ENCODE results near the gene MEX3D.

MEX3D gene

GRCh38 chr19:1610579-1610978, 42.5 kb upstream of the MEX3D start:
- TF ChIP-seq PAX5 (IDR thresholded peaks at IDR 0.05; ENCODE audit: insufficient read depth, low read length, severe bottlenecking) (no peak), POU2F2 (IDR thresholded peaks at IDR 0.05; ENCODE audit: low read depth, low read length) (no peak), POLR2A (IDR thresholded peaks at IDR 0.05; ENCODE audit: low read depth, low read length) (no peak), SPI1 (IDR thresholded peaks at IDR 0.05; ENCODE audit: low read depth, low read length) (no peak), TAF1 (IDR thresholded peaks at IDR 0.05; ENCODE audit: low read depth, low read length) (no peak), POLR2AphosphoS5 (IDR thresholded peaks at IDR 0.05; ENCODE audit: low read depth, low read length) (no peak)
- no peak for DNase-seq (ENCODE audit: insufficient read length, low spot score)
- no peak for FAIRE-seq

- TF ChIP-seq POU2F2 (IDR thresholded peaks at IDR 0.05; ENCODE audit: low read depth, low read length): no peak
- TF ChIP-seq PAX5 (IDR thresholded peaks at IDR 0.05; ENCODE audit: insufficient read depth, low read length, severe bottlenecking): no peak
- no peak for TF ChIP-seq TAF1 (IDR thresholded peaks at IDR 0.05; ENCODE audit: low read depth, low read length)
- no peak for TF ChIP-seq SPI1 (IDR thresholded peaks at IDR 0.05; ENCODE audit: low read depth, low read length)
- no peak for TF ChIP-seq POLR2AphosphoS5 (IDR thresholded peaks at IDR 0.05; ENCODE audit: low read depth, low read length)
- TF ChIP-seq POLR2A (IDR thresholded peaks at IDR 0.05; ENCODE audit: low read depth, low read length): no peak
- DNase-seq (ENCODE audit: insufficient read length, low spot score) (no peak), FAIRE-seq (no peak)
Measured at GRCh38 chr19:1609680-1610474, 41.8 kb upstream of the MEX3D start.

GRCh38 chr19:1609103-1609396, 40.9 kb upstream of the MEX3D start:
- FAIRE-seq (no peak), DNase-seq (ENCODE audit: insufficient read length, low spot score) (no peak)
- TF ChIP-seq PAX5 (IDR thresholded peaks at IDR 0.05; ENCODE audit: insufficient read depth, low read length, severe bottlenecking) (no peak), SPI1 (IDR thresholded peaks at IDR 0.05; ENCODE audit: low read depth, low read length) (no peak), POLR2AphosphoS5 (IDR thresholded peaks at IDR 0.05; ENCODE audit: low read depth, low read length) (no peak), TAF1 (IDR thresholded peaks at IDR 0.05; ENCODE audit: low read depth, low read length) (no peak), POU2F2 (IDR thresholded peaks at IDR 0.05; ENCODE audit: low read depth, low read length) (no peak), POLR2A (IDR thresholded peaks at IDR 0.05; ENCODE audit: low read depth, low read length) (no peak)

GRCh38 chr19:1608359-1609102, 40.4 kb upstream of the MEX3D start:
- TF ChIP-seq TAF1 (IDR thresholded peaks at IDR 0.05; ENCODE audit: low read depth, low read length): no peak
- no peak for TF ChIP-seq POLR2A (IDR thresholded peaks at IDR 0.05; ENCODE audit: low read depth, low read length)
- no peak; the same call in 1 of the 2 replicates for TF ChIP-seq POLR2AphosphoS5 (IDR thresholded peaks at IDR 0.05; ENCODE audit: low read depth, low read length)
- TF ChIP-seq PAX5 (IDR thresholded peaks at IDR 0.05; ENCODE audit: insufficient read depth, low read length, severe bottlenecking): no peak
- no peak for TF ChIP-seq POU2F2 (IDR thresholded peaks at IDR 0.05; ENCODE audit: low read depth, low read length)
- TF ChIP-seq SPI1 (IDR thresholded peaks at IDR 0.05; ENCODE audit: low read depth, low read length): no peak
- DNase-seq (ENCODE audit: insufficient read length, low spot score) (no peak), FAIRE-seq (peak; percentile 47)

GRCh38 chr19:1606138-1606651, 38.1 kb upstream of the MEX3D start:
- no peak for DNase-seq (ENCODE audit: insufficient read length, low spot score)
- no peak for FAIRE-seq
- no peak for TF ChIP-seq TAF1 (IDR thresholded peaks at IDR 0.05; ENCODE audit: low read depth, low read length)
- TF ChIP-seq POU2F2 (IDR thresholded peaks at IDR 0.05; ENCODE audit: low read depth, low read length): no peak
- TF ChIP-seq POLR2A (IDR thresholded peaks at IDR 0.05; ENCODE audit: low read depth, low read length): no peak
- no peak for TF ChIP-seq POLR2AphosphoS5 (IDR thresholded peaks at IDR 0.05; ENCODE audit: low read depth, low read length)
- no peak for TF ChIP-seq PAX5 (IDR thresholded peaks at IDR 0.05; ENCODE audit: insufficient read depth, low read length, severe bottlenecking)
- no peak for TF ChIP-seq SPI1 (IDR thresholded peaks at IDR 0.05; ENCODE audit: low read depth, low read length)

- TF ChIP-seq TAF1 (IDR thresholded peaks at IDR 0.05; ENCODE audit: low read depth, low read length) (0 out of 2 replicates have a peak, but pooled peaks have one; percentile 37), POLR2A (IDR thresholded peaks at IDR 0.05; ENCODE audit: low read depth, low read length) (peak; percentile 69; the same call in 1 of the 2 replicates), POU2F2 (IDR thresholded peaks at IDR 0.05; ENCODE audit: low read depth, low read length) (no peak), POLR2AphosphoS5 (IDR thresholded peaks at IDR 0.05; ENCODE audit: low read depth, low read length) (peak; percentile 52; the same call in 1 of the 2 replicates)
- FAIRE-seq (peak; percentile 97), DNase-seq (ENCODE audit: insufficient read length, low spot score) (peak; percentile 96)
Measured at GRCh38 chr19:1605236-1606137, 37.4 kb upstream of the MEX3D start, which contains the start of gene UQCR11. UQCR11 (minus strand) TSS chr19:1605462; CDS start chr19:1605409, 53 bp downstream.

GRCh38 chr19:1602091-1602707, 34.1 kb upstream of the MEX3D start:
- TF ChIP-seq TAF1 (IDR thresholded peaks at IDR 0.05; ENCODE audit: low read depth, low read length): no peak
- TF ChIP-seq POU2F2 (IDR thresholded peaks at IDR 0.05; ENCODE audit: low read depth, low read length): no peak
- TF ChIP-seq POLR2A (IDR thresholded peaks at IDR 0.05; ENCODE audit: low read depth, low read length): no peak
- no peak for TF ChIP-seq POLR2AphosphoS5 (IDR thresholded peaks at IDR 0.05; ENCODE audit: low read depth, low read length)
- TF ChIP-seq SPI1 (IDR thresholded peaks at IDR 0.05; ENCODE audit: low read depth, low read length): no peak
- no peak for TF ChIP-seq PAX5 (IDR thresholded peaks at IDR 0.05; ENCODE audit: insufficient read depth, low read length, severe bottlenecking)
- FAIRE-seq (no peak), DNase-seq (ENCODE audit: insufficient read length, low spot score) (no peak)

- no peak for FAIRE-seq
- no peak for TF ChIP-seq SPI1 (IDR thresholded peaks at IDR 0.05; ENCODE audit: low read depth, low read length)
- no peak for TF ChIP-seq TAF1 (IDR thresholded peaks at IDR 0.05; ENCODE audit: low read depth, low read length)
- no peak for TF ChIP-seq POLR2A (IDR thresholded peaks at IDR 0.05; ENCODE audit: low read depth, low read length)
- no peak for TF ChIP-seq PAX5 (IDR thresholded peaks at IDR 0.05; ENCODE audit: insufficient read depth, low read length, severe bottlenecking)
- no peak for TF ChIP-seq POU2F2 (IDR thresholded peaks at IDR 0.05; ENCODE audit: low read depth, low read length)
- no peak for TF ChIP-seq POLR2AphosphoS5 (IDR thresholded peaks at IDR 0.05; ENCODE audit: low read depth, low read length)
- DNase-seq (ENCODE audit: insufficient read length, low spot score): no peak
Measured at GRCh38 chr19:1601613-1602064, 33.5 kb upstream of the MEX3D start.
